Smooth muscle cell (in vitro differentiated cells): Measurements from ENCODE around the gene PTPRN2. TPM values are rescaled to one million over a fixed set of nuclear protein-coding genes. Genes with fewer than 3 reads are reported as not detected.

Source experiments
- DNase-seq: peaks from one replicate; lab custom pipeline; 2025; ENCODE audit not compliant: unreplicated experiment; lab: John Stamatoyannopoulos, UW
- H2AFZ ChIP-seq: fragments of 200-600 bp; sonication (generic); 2 replicates; pipeline ENCODE4 v1.6.0; 2016; ENCODE audit warnings: antibody characterized with exemption, low read depth, mild to moderate bottlenecking
- H3F3A ChIP-seq: fragments of 200-600 bp; sonication (generic); 2 replicates; pipeline ENCODE4 v1.6.0; 2017; ENCODE audit warnings: antibody characterized with exemption, low read depth
- H3K27ac ChIP-seq: fragments of 200-600 bp; sonication (generic); 2 replicates; pipeline ENCODE4 v1.5.1; 2016; ENCODE audit warnings: low read depth, mild to moderate bottlenecking
- H3K27me3 ChIP-seq: fragments of 200-600 bp; sonication (generic); 2 replicates; pipeline ENCODE4 v1.6.1; 2016; ENCODE audit warnings: low read depth, mild to moderate bottlenecking
- H3K36me3 ChIP-seq: fragments of 200-600 bp; sonication (generic); 2 replicates; pipeline ENCODE4 v1.5.1; 2016; ENCODE audit warnings: low read depth
- H3K4me1 ChIP-seq: fragments of 200-600 bp; sonication (generic); 2 replicates; pipeline ENCODE4 v1.5.1; 2016; ENCODE audit warnings: low read depth
- H3K4me2 ChIP-seq: fragments of 200-600 bp; sonication (generic); 2 replicates; pipeline ENCODE4 v1.6.0; 2016; ENCODE audit warnings: mild to moderate bottlenecking
- H3K4me3 ChIP-seq: fragments of 200-600 bp; sonication (generic); 2 replicates; pipeline ENCODE4 v1.5.1; 2016; ENCODE audit warnings: mild to moderate bottlenecking
- H3K79me2 ChIP-seq: fragments of 200-600 bp; sonication (generic); 2 replicates; pipeline ENCODE4 v1.6.0; 2016; ENCODE audit warnings: low read depth, mild to moderate bottlenecking
- H3K9ac ChIP-seq: fragments of 200-600 bp; sonication (generic); 2 replicates; pipeline ENCODE4 v1.6.0; 2016; ENCODE audit warnings: low read depth
- H3K9me3 ChIP-seq: fragments of 200-600 bp; sonication (generic); replicated peaks from 2 replicates; pipeline ENCODE4 v1.5.1; 2016; ENCODE audit warnings: low read depth
- H4K20me1 ChIP-seq: fragments of 200-600 bp; sonication (generic); 2 replicates; pipeline ENCODE4 v1.6.0; 2016; ENCODE audit warnings: low read depth
- WGBS: methylation state at CpG from one replicate; pipeline ENCODE4 v1.1.7; 2016; ENCODE audit warnings: low lambda C conversion rate; 5-methylcytosine and 5-hydroxymethylcytosine counted together
- polyA plus RNA-seq: library from polyadenylated mRNA; unstranded; fragments of >200 nt; fragmentation: Nextera tagmentation; extraction: Ambion mirVana; gene quantifications from 2 replicates; pipeline ENCODE4 v1.2.1, GENCODE V29; 2016
- total RNA-seq: library from RNA; depleted of rRNA; stranded (reverse); fragments of >200 nt; gene quantifications from 2 replicates; pipeline ENCODE4 v1.2.3, GENCODE V29; 2014
- TF ChIP-seq, protein P1 (sequence below): fragments of 200-600 bp; sonication (generic); IDR thresholded peaks from 2 replicates; pipeline ENCODE4 v1.5.1; 2017; ENCODE audit warnings: borderline replicate concordance, mild to moderate bottlenecking, antibody characterized with exemption; ENCODE audit not compliant: insufficient read depth, poor library complexity, severe bottlenecking

Gene PTPRN2
- total and polyA plus RNA-seq, 2 experiments from 2014 or later: 0.09 to 0.87 TPM

DNA sequence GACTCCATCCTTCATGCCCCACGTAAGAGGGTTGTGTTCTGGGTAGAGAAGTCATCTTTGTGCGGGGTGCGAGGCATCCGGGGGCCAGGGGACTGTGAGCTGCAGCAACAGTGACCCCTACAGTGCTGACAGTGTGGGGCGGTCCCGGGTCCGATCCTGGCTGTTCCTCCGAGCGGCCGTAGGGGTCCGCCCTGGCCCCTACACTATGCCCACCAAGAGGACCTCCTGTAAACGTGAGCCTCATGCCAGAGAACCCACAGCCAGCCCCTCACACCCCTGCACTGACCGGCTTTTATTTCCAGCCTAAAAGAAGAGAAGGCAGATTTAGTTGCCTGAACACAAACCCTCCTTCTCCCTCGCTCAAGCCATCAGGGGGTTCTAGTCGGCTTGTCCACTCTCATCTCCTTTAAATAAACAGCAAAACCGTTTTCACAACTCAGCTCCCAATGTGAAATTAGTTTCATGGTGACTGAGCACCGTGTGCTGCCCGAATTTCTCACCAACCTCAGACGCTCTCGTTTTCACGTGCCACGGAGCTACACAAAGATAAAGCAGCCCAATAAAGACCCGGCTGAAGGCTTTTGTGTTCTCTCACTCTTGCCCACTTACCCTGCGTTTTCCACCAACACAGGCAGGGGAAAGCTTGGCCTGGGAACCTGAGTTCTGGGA, 588.6 kb downstream of the PTPRN2 start:
- 84% methylated on average over 24 of the region's 24 CpGs for WGBS
- H3K36me3 ChIP-seq: no peaks in the 10 kb centered on the region
- H2AFZ ChIP-seq: no peak overlapping the region
- no peaks in the 10 kb centered on the region for H3K4me1 ChIP-seq
- no peaks in the 10 kb centered on the region for H3F3A ChIP-seq
- H3K27me3 ChIP-seq: no peaks in the 10 kb centered on the region
- no peaks in the 10 kb centered on the region for H3K79me2 ChIP-seq
- H3K4me2 ChIP-seq: no peak overlapping the region
- H3K27ac ChIP-seq: no peak overlapping the region
- no peaks in the 10 kb centered on the region for H3K9me3 ChIP-seq
- H3K4me3 ChIP-seq: no peak overlapping the region
- DNase-seq: no peak
- no peaks in the 10 kb centered on the region for H4K20me1 ChIP-seq
- TF ChIP-seq, protein P1, sequence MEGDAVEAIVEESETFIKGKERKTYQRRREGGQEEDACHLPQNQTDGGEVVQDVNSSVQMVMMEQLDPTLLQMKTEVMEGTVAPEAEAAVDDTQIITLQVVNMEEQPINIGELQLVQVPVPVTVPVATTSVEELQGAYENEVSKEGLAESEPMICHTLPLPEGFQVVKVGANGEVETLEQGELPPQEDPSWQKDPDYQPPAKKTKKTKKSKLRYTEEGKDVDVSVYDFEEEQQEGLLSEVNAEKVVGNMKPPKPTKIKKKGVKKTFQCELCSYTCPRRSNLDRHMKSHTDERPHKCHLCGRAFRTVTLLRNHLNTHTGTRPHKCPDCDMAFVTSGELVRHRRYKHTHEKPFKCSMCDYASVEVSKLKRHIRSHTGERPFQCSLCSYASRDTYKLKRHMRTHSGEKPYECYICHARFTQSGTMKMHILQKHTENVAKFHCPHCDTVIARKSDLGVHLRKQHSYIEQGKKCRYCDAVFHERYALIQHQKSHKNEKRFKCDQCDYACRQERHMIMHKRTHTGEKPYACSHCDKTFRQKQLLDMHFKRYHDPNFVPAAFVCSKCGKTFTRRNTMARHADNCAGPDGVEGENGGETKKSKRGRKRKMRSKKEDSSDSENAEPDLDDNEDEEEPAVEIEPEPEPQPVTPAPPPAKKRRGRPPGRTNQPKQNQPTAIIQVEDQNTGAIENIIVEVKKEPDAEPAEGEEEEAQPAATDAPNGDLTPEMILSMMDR: no peak
- H3K9ac ChIP-seq: no peak overlapping the region

DNA sequence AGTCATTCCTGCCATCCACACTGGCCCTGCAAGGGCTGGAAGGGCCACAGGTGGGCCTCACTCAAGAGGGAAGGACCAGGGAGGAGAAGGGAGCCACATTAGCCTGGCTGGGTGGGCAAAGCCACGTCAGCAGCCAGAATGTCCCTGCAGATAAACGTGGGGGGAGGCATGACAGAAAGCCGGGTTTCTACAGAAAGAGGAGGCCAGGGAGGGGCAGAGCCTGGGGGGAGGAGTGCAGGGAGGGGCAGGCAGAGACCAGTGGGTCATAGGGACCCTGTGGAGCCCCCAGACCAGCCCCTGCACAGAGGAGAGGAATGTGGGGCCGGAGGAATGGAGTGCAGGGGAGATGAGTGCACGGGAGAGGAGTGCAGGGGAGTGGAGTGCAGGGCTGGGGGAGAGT, 590.2 kb downstream of the PTPRN2 start:
- 79% methylated on average over 5 of the region's 5 CpGs for WGBS
- Histone ChIP-seq H3K36me3 (no peaks in the 10 kb centered on the region), H3K4me1 (no peaks in the 10 kb centered on the region), H3K27ac (no peak overlapping the region), H3K9ac (no peak overlapping the region), H3K79me2 (no peaks in the 10 kb centered on the region), H3K4me2 (no peak overlapping the region), H3K27me3 (no peaks in the 10 kb centered on the region), H3K9me3 (no peaks in the 10 kb centered on the region), H2AFZ (no peak overlapping the region), H4K20me1 (no peaks in the 10 kb centered on the region), H3K4me3 (no peak overlapping the region), H3F3A (no peaks in the 10 kb centered on the region)
- no peak for DNase-seq
- TF ChIP-seq, protein P1: no peak

DNA sequence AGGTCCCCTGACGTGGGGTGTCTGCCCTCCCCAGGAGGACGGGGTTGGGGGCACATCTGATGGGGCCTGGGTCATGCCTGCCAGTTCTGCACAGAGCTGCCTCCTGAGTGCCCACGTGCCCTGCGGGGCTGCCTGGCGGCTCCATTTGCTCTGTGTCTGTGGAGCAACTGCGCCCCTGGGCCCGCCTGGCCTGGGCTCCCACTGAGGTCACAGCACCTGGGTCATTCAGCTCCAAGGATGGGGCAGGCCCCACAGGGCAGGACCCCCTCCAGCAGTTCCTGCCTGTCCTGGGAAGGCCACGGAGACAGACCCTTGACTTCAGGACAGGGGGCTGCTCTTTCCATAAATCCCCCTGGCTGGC, 590.6 kb downstream of the PTPRN2 start:
- TF ChIP-seq, protein P1: no peak
- Histone ChIP-seq H4K20me1 (no peaks in the 10 kb centered on the region), H3K9ac (no peak overlapping the region), H3K36me3 (no peaks in the 10 kb centered on the region), H3K4me3 (no peak overlapping the region), H3K4me2 (no peak overlapping the region), H3K27me3 (no peaks in the 10 kb centered on the region), H3K9me3 (no peaks in the 10 kb centered on the region), H3K79me2 (no peaks in the 10 kb centered on the region), H3K4me1 (no peaks in the 10 kb centered on the region), H2AFZ (no peak overlapping the region), H3F3A (no peaks in the 10 kb centered on the region), H3K27ac (no peak overlapping the region)
- 75% methylated on average over 7 of the region's 8 CpGs for WGBS
- no peak for DNase-seq

DNA sequence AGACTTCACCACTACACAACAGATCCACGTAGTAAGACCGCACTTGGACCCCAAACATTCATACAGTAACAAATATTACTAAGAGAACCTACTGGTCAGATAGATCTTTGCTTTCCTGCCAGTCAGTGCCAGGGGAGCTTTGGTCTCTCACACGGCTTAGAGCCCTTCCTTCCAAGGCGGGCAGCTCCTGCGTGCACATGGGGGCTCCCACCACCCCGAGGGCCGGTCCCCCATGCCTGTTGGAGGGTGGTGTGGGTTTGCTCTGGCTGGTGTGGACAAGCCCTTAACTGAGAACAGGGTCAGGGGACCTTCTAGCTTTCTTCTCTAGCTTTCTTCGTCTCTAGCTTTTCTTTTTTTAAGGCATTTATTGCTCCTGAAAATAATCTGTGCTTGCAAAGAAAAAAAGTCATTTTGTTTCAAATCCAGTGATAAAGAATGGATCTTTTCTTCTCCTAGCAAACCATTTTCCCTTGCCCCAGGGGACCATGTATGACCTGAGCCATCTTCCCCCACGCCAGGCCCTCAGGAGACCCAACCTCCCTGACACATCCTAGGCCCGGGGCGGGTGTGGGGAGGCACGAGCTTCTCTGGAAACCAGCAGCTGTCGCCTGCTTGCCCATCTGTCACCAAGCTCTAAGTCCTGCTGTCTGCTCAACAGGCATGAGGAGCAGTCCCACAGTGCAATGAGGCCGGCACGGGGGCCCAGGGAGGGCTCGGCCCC, 591.1 kb downstream of the PTPRN2 start:
- Histone ChIP-seq H4K20me1 (no peaks in the 10 kb centered on the region), H3K4me2 (no peak overlapping the region), H2AFZ (no peak overlapping the region), H3K9ac (no peak overlapping the region), H3K4me1 (no peaks in the 10 kb centered on the region), H3F3A (no peaks in the 10 kb centered on the region), H3K27ac (no peak overlapping the region), H3K9me3 (no peaks in the 10 kb centered on the region), H3K36me3 (no peaks in the 10 kb centered on the region), H3K79me2 (no peaks in the 10 kb centered on the region), H3K4me3 (no peak overlapping the region), H3K27me3 (no peaks in the 10 kb centered on the region)
- TF ChIP-seq, protein P1: no peak
- DNase-seq: no peak
- WGBS: 94% methylated on average over 16 of the region's 16 CpGs
